ENCODE results near the gene ZNF592. TPM values are rescaled to one million over a fixed set of nuclear protein-coding genes. Genes with fewer than 3 reads are reported as not detected.

The ZNF592 gene
- total and polyA plus RNA-seq, 2 donors (not counting 3 experiments of a cell fraction or from before 2014, with no cell fraction given), result 12.3 to 21.1 TPM

DNA sequence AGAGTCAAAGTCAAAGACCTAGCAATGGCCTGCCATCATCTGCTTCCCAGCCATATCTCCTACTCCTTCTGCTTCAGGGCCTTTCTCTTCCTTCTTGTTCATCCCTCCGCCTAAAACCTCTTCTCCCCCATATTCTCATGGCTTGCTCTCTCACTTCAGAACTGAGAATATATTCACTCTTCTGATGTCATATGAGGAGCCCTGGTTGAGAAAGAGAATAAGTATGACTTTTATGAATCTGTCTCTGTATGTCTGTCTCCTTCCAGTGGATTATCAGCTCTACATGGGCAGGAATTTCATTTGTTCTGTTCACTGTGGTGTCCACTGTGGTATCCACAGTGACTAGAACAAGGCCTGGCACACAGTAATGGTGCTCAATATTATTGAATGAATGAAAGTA lies 11.8 kb downstream of the ZNF592 start:
- no TSS peak for BruUV-seq (replicated peaks)
- FAIRE-seq (no peak), DNase-seq (ENCODE audit: low read depth, low spot score) (no peak)
- CTCF ChIA-PET, result no interaction called here
- Histone ChIP-seq H3K27me3 (ENCODE audit: control insufficient read depth in 2 of 2, insufficient read depth in 2 of 2, low read length in 2 of 2) (no peaks in the 10 kb centered on the region), H3K4me3 (replicated peaks in 1 of 3; ENCODE audit: insufficient read depth in 1 of 3, low read depth in 1 of 3, low read length in 3 of 3) (no peak overlapping the region), H3K9ac (replicated peaks; ENCODE audit: extremely low read depth, insufficient read depth, low read length) (no peak overlapping the region), H3K79me2 (ENCODE audit: control insufficient read depth, insufficient read depth, low read length) (peaks cover 85% of the 10 kb centered on the region), H3K4me1 (ENCODE audit: control insufficient read depth, extremely low read depth, insufficient read depth, low read length) (peaks cover 20% of the 10 kb centered on the region), H3K9me3 (replicated peaks; ENCODE audit: control insufficient read depth, insufficient read depth, low read length) (no peaks in the 10 kb centered on the region), H3K36me3 (ENCODE audit: control insufficient read depth in 2 of 2, extremely low read depth in 1 of 2, insufficient read depth in 2 of 2, low read length in 2 of 2) (no peaks in the 10 kb centered on the region), H3K4me2 (ENCODE audit: insufficient read depth, low read length) (no peak overlapping the region), H4K20me1 (replicated peaks; ENCODE audit: control insufficient read depth, extremely low read depth, insufficient read depth, low read length) (peaks cover 10% of the 10 kb centered on the region), H3K9me1 (replicated peaks; ENCODE audit: control insufficient read depth, extremely low read depth, insufficient read depth, low read length) (no peaks in the 10 kb centered on the region), H3K27ac (ENCODE audit: insufficient read depth, low read depth, low read length) (no peak overlapping the region), H2AFZ (ENCODE audit: low read depth, low read length) (no peak overlapping the region)
- dilution Hi-C loops (cut with MboI; ENCODE audit: extremely low pct_ligation_motif_present, low sequenced_read_pairs) (no loop called here), intact Hi-C loops (cut with micrococcal nuclease) (no loop called here)
- TF ChIP-seq, protein P1, sequence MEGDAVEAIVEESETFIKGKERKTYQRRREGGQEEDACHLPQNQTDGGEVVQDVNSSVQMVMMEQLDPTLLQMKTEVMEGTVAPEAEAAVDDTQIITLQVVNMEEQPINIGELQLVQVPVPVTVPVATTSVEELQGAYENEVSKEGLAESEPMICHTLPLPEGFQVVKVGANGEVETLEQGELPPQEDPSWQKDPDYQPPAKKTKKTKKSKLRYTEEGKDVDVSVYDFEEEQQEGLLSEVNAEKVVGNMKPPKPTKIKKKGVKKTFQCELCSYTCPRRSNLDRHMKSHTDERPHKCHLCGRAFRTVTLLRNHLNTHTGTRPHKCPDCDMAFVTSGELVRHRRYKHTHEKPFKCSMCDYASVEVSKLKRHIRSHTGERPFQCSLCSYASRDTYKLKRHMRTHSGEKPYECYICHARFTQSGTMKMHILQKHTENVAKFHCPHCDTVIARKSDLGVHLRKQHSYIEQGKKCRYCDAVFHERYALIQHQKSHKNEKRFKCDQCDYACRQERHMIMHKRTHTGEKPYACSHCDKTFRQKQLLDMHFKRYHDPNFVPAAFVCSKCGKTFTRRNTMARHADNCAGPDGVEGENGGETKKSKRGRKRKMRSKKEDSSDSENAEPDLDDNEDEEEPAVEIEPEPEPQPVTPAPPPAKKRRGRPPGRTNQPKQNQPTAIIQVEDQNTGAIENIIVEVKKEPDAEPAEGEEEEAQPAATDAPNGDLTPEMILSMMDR (IDR thresholded peaks at IDR 0.05; ENCODE audit: extremely low read depth in 1 of 2, insufficient read depth in 1 of 2, low read depth in 1 of 2, low read length in 2 of 2), result no peak
- TF ChIP-seq, protein P2, sequence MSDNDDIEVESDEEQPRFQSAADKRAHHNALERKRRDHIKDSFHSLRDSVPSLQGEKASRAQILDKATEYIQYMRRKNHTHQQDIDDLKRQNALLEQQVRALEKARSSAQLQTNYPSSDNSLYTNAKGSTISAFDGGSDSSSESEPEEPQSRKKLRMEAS (IDR thresholded peaks at IDR 0.05; ENCODE audit: insufficient read depth, insufficient read length), result no peak
- TF ChIP-seq FOS (IDR thresholded peaks at IDR 0.05; ENCODE audit: borderline replicate concordance, insufficient read depth, low read length) (no peak), MYC (IDR thresholded peaks at IDR 0.05; ENCODE audit: low read depth, low read length) (no peak), EZH2 (IDR thresholded peaks at IDR 0.05; ENCODE audit: borderline replicate concordance, low read depth, low read length, severe bottlenecking) (no peak), POLR2A (IDR thresholded peaks at IDR 0.05; ENCODE audit: low read depth, low read length) (no peak), POLR2AphosphoS5 (IDR thresholded peaks at IDR 0.05; ENCODE audit: insufficient read depth, low read depth, low read length) (no peak), GATA2 (IDR thresholded peaks at IDR 0.05; ENCODE audit: insufficient read depth, insufficient read length, low read depth, low read length) (no peak), JUN (IDR thresholded peaks at IDR 0.05; ENCODE audit: borderline replicate concordance, insufficient read depth, insufficient read length, low read depth) (no peak)
- POLR2A ChIA-PET, result interaction anchor here (0.9 kb wide), 1 partner anchor 8 kb away, joined by 5 read pairs; no protein-coding TSS in a partner anchor
